ENCODE measurements around the gene PRKCSH. TPM values are rescaled to one million over a fixed set of nuclear protein-coding genes. Genes with fewer than 3 reads are reported as not detected.
"Not testable (repeated sequence)": the region's sequence is repeated elsewhere in the genome, so short reads cannot be mapped to it uniquely, and the experiment has no call there.

PRKCSH gene
- total RNA-seq, 5 donors from 2014 or later (not counting 1 experiment from before 2014, with no cell fraction given): 248 to 382 (median 334) TPM

GRCh38 chr19:11425719-11426457 lies 9.5 kb upstream of the PRKCSH start:
- no peaks in the 10 kb centered on the region for H3K9me3 Mint-ChIP-seq
- CTCF ChIA-PET: no interaction called here
- H3K4me3 Mint-ChIP-seq: no peak overlapping the region
- ATAC-seq (replicated peaks in 1 of 4): no peak
- peak overlapping the region in 1 of 2 donors; percentile 11 for H3K27ac Mint-ChIP-seq
- Histone ChIP-seq H3K27ac (ENCODE audit: low read length) (no peak overlapping the region), H3K9me3 (no peaks in the 10 kb centered on the region), H3K36me3 (ENCODE audit: control insufficient read depth in 2 of 2, extremely low read depth in 1 of 2, insufficient read depth in 1 of 2, low read length in 1 of 2) (no peaks in the 10 kb centered on the region), H3K4me1 (ENCODE audit: control insufficient read depth in 1 of 2, extremely low read depth in 1 of 2, insufficient read depth in 2 of 2, low read length in 2 of 2) (peaks cover 5 to 34% of the 10 kb centered on the region in 2 experiments), H3K27me3 (replicated peaks in 1 of 2; ENCODE audit: control insufficient read depth in 2 of 2, extremely low read depth in 1 of 2, insufficient read depth in 2 of 2, low read length in 1 of 2) (peaks cover 3 to 61% of the 10 kb centered on the region in 2 experiments), H3K4me3 (ENCODE audit: control insufficient read depth in 1 of 2, extremely low read depth in 1 of 2, low read length in 1 of 2) (no peak overlapping the region)
- 92% methylated on average over 24 of the region's 28 CpGs for WGBS (ENCODE audit: insufficient coverage)
- POLR2A ChIA-PET: no interaction called here
- no peak for DNase-seq
- H3K36me3 Mint-ChIP-seq: no peaks in the 10 kb centered on the region
- H3K27me3 Mint-ChIP-seq: peaks cover 28 to 38% of the 10 kb centered on the region in 2 donors
- peaks cover 25 to 29% (median 25%) of the 10 kb centered on the region in 3 donors for H3K4me1 Mint-ChIP-seq

DNA sequence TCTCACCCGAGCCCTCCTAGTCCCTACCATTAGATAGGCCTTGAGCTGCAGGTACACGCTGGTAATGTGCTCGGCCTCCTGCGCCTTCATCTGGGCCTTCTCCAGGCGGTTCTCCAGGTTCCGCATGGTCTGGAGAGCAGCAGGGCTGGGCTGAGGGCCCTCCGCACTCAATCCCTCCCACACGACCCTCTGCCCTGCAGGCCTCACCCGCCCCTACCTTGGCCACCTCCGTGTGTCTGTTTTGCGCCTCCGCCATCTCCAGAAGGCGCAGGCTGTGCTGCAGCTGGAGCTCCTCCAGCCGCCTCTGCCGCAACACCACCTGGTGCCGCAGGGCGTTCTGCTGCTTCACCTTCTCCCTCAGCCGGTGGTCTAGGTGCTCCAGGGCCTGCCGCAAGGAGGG lies 8.8 kb upstream of the PRKCSH start:
- H3K4me1 ChIP-seq (ENCODE audit: control insufficient read depth in 1 of 2, extremely low read depth in 1 of 2, insufficient read depth in 2 of 2, low read length in 2 of 2): peaks cover 5 to 26% of the 10 kb centered on the region in 2 experiments
- H3K4me1 Mint-ChIP-seq: peaks cover 18 to 21% (median 18%) of the 10 kb centered on the region in 3 donors
- peaks cover 3 to 57% of the 10 kb centered on the region in 2 experiments for H3K27me3 ChIP-seq (replicated peaks in 1 of 2; ENCODE audit: control insufficient read depth in 2 of 2, extremely low read depth in 1 of 2, insufficient read depth in 2 of 2, low read length in 1 of 2)
- H3K36me3 ChIP-seq (ENCODE audit: control insufficient read depth in 2 of 2, extremely low read depth in 1 of 2, insufficient read depth in 1 of 2, low read length in 1 of 2): no peaks in the 10 kb centered on the region
- no peaks in the 10 kb centered on the region for H3K36me3 Mint-ChIP-seq
- H3K4me3 Mint-ChIP-seq: no peak overlapping the region
- H3K9me3 Mint-ChIP-seq: no peaks in the 10 kb centered on the region
- H3K27ac ChIP-seq (ENCODE audit: low read length): no peak overlapping the region
- H3K4me3 ChIP-seq (ENCODE audit: control insufficient read depth in 1 of 2, extremely low read depth in 1 of 2, low read length in 1 of 2): no peak overlapping the region
- CTCF ChIA-PET: no interaction called here
- POLR2A ChIA-PET: no interaction called here
- peaks cover 21 to 31% of the 10 kb centered on the region in 2 donors for H3K27me3 Mint-ChIP-seq
- H3K27ac Mint-ChIP-seq: no peak overlapping the region
- no peaks in the 10 kb centered on the region for H3K9me3 ChIP-seq
- ATAC-seq (replicated peaks in 1 of 4) (no peak), DNase-seq (no peak)
- 92% methylated on average over 17 of the region's 19 CpGs for WGBS (ENCODE audit: insufficient coverage)

- H3K9me3 Mint-ChIP-seq; H3K27ac Mint-ChIP-seq; H3K4me3 ChIP-seq (ENCODE audit: control insufficient read depth in 1 of 2, extremely low read depth in 1 of 2, low read length in 1 of 2); ATAC-seq (replicated peaks in 1 of 4); H3K9me3 ChIP-seq; DNase-seq; POLR2A ChIA-PET; H3K27me3 Mint-ChIP-seq; CTCF ChIA-PET; H3K27ac ChIP-seq (ENCODE audit: low read length): not testable (repeated sequence)
- peaks cover 6 to 27% of the 10 kb centered on the region in 2 experiments for H3K4me1 ChIP-seq (ENCODE audit: control insufficient read depth in 1 of 2, extremely low read depth in 1 of 2, insufficient read depth in 2 of 2, low read length in 2 of 2)
- peaks cover 0 to 12% of the 10 kb centered on the region in 2 experiments for H3K27me3 ChIP-seq (replicated peaks in 1 of 2; ENCODE audit: control insufficient read depth in 2 of 2, extremely low read depth in 1 of 2, insufficient read depth in 2 of 2, low read length in 1 of 2)
- peaks cover 5 to 16% of the 10 kb centered on the region in 2 donors for H3K36me3 ChIP-seq (ENCODE audit: control insufficient read depth in 2 of 2, extremely low read depth in 1 of 2, insufficient read depth in 1 of 2, low read length in 1 of 2)
- peaks cover 11% of the 10 kb centered on the region for H3K36me3 Mint-ChIP-seq
- WGBS (ENCODE audit: insufficient coverage): 83% methylated on average over 1 of the region's 3 CpGs
- peaks cover 23 to 31% (median 25%) of the 10 kb centered on the region in 3 donors for H3K4me1 Mint-ChIP-seq
- H3K4me3 Mint-ChIP-seq: peak overlapping the region in 2 of 3 donors; percentile 2 to 98
These were observed 1.9 kb upstream of the PRKCSH start for GRCh38 chr19:11433526-11433925.

GRCh38 chr19:11434703-11435056 lies 755 bp upstream of the PRKCSH start:
- peak; percentile 3 to 7 (median 7) for ATAC-seq (replicated peaks in 1 of 4)
- POLR2A ChIA-PET: interaction anchor here in 1 of 2 donors (1.0 to 1.4 kb wide), 2 partner anchors 54 to 60 kb away, joined by 5 to 6 read pairs; partner anchors contain the start of gene SWSAP1
- WGBS (ENCODE audit: insufficient coverage): 18% methylated on average over 4 of the region's 9 CpGs

GRCh38 chr19:11435833-11436313 lies 438 bp downstream of the PRKCSH start:
- H3K36me3 ChIP-seq (ENCODE audit: control insufficient read depth in 2 of 2, extremely low read depth in 1 of 2, insufficient read depth in 1 of 2, low read length in 1 of 2): peaks cover 6 to 32% of the 10 kb centered on the region in 2 donors
- peak overlapping the region; percentile 75 for H3K27ac ChIP-seq (ENCODE audit: low read length)
- H3K9me3 ChIP-seq: no peaks in the 10 kb centered on the region
- Mint-ChIP-seq H3K27ac (peak overlapping the region; percentile 94 to 98), H3K9me3 (no peaks in the 10 kb centered on the region), H3K4me1 (peaks cover 23 to 31% (median 25%) of the 10 kb centered on the region in 3 donors), H3K4me3 (peak overlapping the region; percentile 98 to 99 (median 99)), H3K36me3 (peaks cover 14% of the 10 kb centered on the region), H3K27me3 (peaks cover 0 to under 1% of the 10 kb centered on the region in 2 donors)
- ChIA-PET POLR2A (interaction anchor here in 1 of 2 donors (1.0 to 1.4 kb wide), 2 partner anchors 55 to 61 kb away, joined by 5 to 6 read pairs; partner anchors contain the start of gene SWSAP1), CTCF (interaction anchor here in 1 of 2 donors (0.7 to 1.8 kb wide), 4 partner anchors 14 to 61 kb away, joined by 6 to 24 read pairs (median 15); partner anchors contain the start of gene SWSAP1)
- ATAC-seq (replicated peaks in 1 of 4) (no peak), DNase-seq (peak in 2 of 35 experiments; percentile 19 to 28)
- peaks cover 6 to 27% of the 10 kb centered on the region in 2 experiments for H3K4me1 ChIP-seq (ENCODE audit: control insufficient read depth in 1 of 2, extremely low read depth in 1 of 2, insufficient read depth in 2 of 2, low read length in 2 of 2)
- WGBS (ENCODE audit: insufficient coverage): 3% methylated on average over 16 of the region's 21 CpGs
- peaks cover 0 to 3% of the 10 kb centered on the region in 2 experiments for H3K27me3 ChIP-seq (replicated peaks in 1 of 2; ENCODE audit: control insufficient read depth in 2 of 2, extremely low read depth in 1 of 2, insufficient read depth in 2 of 2, low read length in 1 of 2)
- peak overlapping the region; percentile 92 to 96 for H3K4me3 ChIP-seq (ENCODE audit: control insufficient read depth in 1 of 2, extremely low read depth in 1 of 2, low read length in 1 of 2)

More at GRCh38 chr19:11434703-11435056, 755 bp upstream of the PRKCSH start:
- peaks cover 11% of the 10 kb centered on the region for H3K36me3 Mint-ChIP-seq
- CTCF ChIA-PET: interaction anchor here in 1 of 2 donors (1.3 to 1.8 kb wide), 3 partner anchors 48 to 60 kb away, joined by 7 to 24 read pairs (median 23); partner anchors contain the start of gene SWSAP1
- H3K9me3 ChIP-seq: no peaks in the 10 kb centered on the region
- peaks cover 5 to 23% of the 10 kb centered on the region in 2 donors for H3K36me3 ChIP-seq (ENCODE audit: control insufficient read depth in 2 of 2, extremely low read depth in 1 of 2, insufficient read depth in 1 of 2, low read length in 1 of 2)
- peak overlapping the region; percentile 94 to 98 for H3K27ac Mint-ChIP-seq
- DNase-seq: peak in 2 of 35 experiments; percentile 10 to 16
- peak overlapping the region; percentile 92 to 96 for H3K4me3 ChIP-seq (ENCODE audit: control insufficient read depth in 1 of 2, extremely low read depth in 1 of 2, low read length in 1 of 2)
- peaks cover 6 to 27% of the 10 kb centered on the region in 2 experiments for H3K4me1 ChIP-seq (ENCODE audit: control insufficient read depth in 1 of 2, extremely low read depth in 1 of 2, insufficient read depth in 2 of 2, low read length in 2 of 2)
- H3K9me3 Mint-ChIP-seq: no peaks in the 10 kb centered on the region
- H3K27ac ChIP-seq (ENCODE audit: low read length): peak overlapping the region; percentile 75
- H3K27me3 ChIP-seq (replicated peaks in 1 of 2; ENCODE audit: control insufficient read depth in 2 of 2, extremely low read depth in 1 of 2, insufficient read depth in 2 of 2, low read length in 1 of 2): peaks cover 0 to 11% of the 10 kb centered on the region in 2 experiments
- peaks cover 23 to 31% (median 25%) of the 10 kb centered on the region in 3 donors for H3K4me1 Mint-ChIP-seq
- H3K4me3 Mint-ChIP-seq: peak overlapping the region; percentile 98 to 99 (median 99)
- H3K27me3 Mint-ChIP-seq: peaks cover 0 to 7% of the 10 kb centered on the region in 2 donors

GRCh38 chr19:11437955-11438354 lies 2.5 kb downstream of the PRKCSH start:
- Mint-ChIP-seq H3K27me3 (no peaks in the 10 kb centered on the region), H3K9me3 (no peaks in the 10 kb centered on the region), H3K4me3 (peak overlapping the region; percentile 36 to 98 (median 68)), H3K4me1 (peaks cover 26 to 34% (median 32%) of the 10 kb centered on the region in 3 donors), H3K27ac (no peak overlapping the region), H3K36me3 (peaks cover 26% of the 10 kb centered on the region)
- DNase-seq (peak in 1 of 35 experiments; percentile 21), ATAC-seq (replicated peaks in 1 of 4) (no peak)
- Histone ChIP-seq H3K27me3 (replicated peaks in 1 of 2; ENCODE audit: control insufficient read depth in 2 of 2, extremely low read depth in 1 of 2, insufficient read depth in 2 of 2, low read length in 1 of 2) (no peaks in the 10 kb centered on the region), H3K27ac (ENCODE audit: low read length) (no peak overlapping the region), H3K4me3 (ENCODE audit: control insufficient read depth in 1 of 2, extremely low read depth in 1 of 2, low read length in 1 of 2) (no peak overlapping the region), H3K36me3 (ENCODE audit: control insufficient read depth in 2 of 2, extremely low read depth in 1 of 2, insufficient read depth in 1 of 2, low read length in 1 of 2) (peaks cover 10 to 48% of the 10 kb centered on the region in 2 donors), H3K9me3 (no peaks in the 10 kb centered on the region), H3K4me1 (ENCODE audit: control insufficient read depth in 1 of 2, extremely low read depth in 1 of 2, insufficient read depth in 2 of 2, low read length in 2 of 2) (peaks cover 6 to 27% of the 10 kb centered on the region in 2 experiments)
- POLR2A ChIA-PET: no interaction called here
- CTCF ChIA-PET: no interaction called here
- WGBS (ENCODE audit: insufficient coverage): no CpG with 5 or more reads among the region's 9 CpGs
